Measurements from ENCODE around the gene LRRN2.
"Not testable (repeated sequence)": the region's sequence is repeated elsewhere in the genome, so short reads cannot be mapped to it uniquely, and the experiment has no call there.

Gene LRRN2

DNA sequence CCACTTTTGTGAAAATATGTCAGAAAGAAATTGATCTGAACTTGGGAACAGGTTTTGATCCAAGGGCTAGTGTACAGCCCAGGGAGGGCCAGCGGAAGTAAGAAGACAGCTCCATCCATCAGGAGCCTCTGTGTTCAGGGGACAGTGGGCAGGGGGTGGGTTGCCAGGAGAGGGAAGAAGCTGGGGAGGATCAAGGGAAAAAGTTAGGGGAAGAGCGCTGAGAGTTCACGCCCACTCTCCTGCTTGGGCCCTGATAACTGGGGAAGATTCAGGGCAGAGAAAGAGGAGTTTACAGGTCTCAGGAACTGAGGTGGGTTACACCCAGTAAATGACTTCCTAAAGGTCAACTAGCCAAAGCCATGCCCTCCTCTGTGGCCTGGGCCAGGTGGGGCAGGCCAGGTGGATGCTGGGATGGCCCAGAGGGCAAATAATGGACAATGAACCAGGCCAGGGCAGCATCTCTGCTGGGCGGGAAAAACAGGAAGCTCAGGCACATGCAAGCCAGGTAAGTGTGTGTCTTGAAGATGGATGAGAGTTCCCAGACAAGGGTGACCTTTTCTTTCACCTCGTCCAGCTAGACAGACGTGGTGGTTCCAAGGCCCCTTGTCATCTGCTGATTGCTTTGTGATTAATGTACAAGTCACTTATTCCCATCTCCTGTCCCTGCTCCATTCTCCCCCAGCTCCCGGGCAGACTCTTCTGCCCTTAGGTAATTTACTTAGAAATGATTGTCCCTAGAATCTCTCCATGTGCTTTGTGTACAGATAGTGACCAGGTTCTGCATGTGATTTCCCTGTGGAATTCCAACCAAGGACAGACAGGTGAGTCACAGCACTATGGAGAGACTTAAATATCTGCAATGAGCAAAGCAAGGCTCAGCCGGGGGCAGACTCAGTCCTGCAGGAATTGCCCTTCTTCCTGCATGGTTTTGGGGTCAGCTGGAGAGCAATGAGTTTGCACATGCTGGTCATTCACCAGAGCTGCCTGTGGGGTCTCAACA, 112.3 kb downstream of the LRRN2 start:
- no peak for DNase-seq

DNA sequence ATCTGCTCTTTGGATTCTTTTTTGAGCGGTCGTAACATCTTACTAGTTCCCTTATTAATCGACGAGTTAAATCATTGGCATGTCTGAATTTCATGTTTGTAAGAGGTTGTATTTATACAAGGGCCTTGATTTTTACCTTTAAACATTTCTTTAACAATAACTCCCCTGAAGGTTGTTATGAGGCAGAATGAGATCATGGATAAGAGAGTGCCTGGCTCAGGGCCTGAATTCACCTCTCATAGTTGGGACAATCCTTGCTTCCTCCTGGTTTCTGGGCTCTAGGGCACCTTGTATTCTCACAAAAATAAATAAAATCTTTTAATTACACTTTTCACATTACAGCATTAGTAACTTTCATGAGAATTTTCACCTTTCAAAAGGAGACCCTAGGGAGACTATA, 113.9 kb downstream of the LRRN2 start:
- no peak for DNase-seq

DNA sequence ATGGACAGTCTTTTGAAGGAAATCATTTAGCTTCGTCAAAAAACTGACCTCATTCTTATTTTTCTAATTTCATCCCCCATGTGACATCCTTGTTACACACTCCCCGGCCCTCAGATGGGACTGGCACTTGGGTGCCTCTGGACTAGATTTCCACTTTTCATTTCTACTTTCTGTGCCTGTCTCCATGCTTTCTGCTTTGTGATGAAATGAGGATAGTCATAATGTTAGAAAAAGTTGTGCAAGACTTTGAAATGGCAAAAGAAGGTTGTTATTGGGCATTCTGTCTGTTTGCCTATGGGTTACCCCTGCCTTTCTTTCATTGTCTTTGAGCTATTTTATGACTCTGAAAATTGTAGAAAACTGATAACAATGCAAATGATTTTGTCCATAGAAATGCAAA, 114.4 kb downstream of the LRRN2 start:
- no peak for DNase-seq

DNA sequence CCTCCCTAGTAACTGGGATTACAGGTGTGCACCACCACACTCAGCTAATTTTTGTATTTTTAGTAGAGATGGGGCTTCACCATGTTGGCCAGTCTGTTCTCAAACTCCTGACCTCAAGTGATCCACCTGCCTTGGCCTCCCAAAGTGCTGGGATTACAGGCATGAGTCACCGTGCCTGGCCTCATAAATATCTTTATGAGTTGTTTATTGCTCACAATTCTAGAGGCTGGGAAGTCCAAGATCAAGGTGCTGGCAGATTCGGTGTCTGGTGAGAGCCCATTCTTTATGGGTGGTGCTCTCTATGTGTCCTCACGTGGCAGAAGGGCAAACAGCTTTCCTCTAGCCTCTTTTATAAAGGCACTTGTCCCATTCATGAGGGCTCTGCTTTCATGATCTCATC, 115.5 kb downstream of the LRRN2 start:
- not testable (repeated sequence) for DNase-seq

DNA sequence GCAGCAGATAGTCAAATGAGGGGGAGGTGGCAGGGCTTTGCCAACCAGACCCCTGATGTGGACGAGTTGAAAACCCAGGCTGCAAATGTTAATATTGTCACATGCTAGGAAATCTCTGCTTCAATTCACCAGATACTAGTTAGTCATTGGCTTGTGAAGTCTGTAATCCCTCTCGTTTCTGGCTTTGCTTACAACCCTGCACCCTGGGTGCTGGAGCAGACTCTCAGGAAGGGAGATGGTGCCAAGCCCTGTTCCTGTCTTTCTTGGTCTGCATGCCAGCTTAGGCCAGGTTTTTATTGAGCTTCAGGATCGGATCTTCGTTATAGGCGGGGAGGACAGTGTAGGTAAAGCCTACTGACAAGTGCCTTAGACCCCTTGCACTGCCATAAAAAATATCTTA, 116.1 kb downstream of the LRRN2 start:
- DNase-seq, result no peak

DNA sequence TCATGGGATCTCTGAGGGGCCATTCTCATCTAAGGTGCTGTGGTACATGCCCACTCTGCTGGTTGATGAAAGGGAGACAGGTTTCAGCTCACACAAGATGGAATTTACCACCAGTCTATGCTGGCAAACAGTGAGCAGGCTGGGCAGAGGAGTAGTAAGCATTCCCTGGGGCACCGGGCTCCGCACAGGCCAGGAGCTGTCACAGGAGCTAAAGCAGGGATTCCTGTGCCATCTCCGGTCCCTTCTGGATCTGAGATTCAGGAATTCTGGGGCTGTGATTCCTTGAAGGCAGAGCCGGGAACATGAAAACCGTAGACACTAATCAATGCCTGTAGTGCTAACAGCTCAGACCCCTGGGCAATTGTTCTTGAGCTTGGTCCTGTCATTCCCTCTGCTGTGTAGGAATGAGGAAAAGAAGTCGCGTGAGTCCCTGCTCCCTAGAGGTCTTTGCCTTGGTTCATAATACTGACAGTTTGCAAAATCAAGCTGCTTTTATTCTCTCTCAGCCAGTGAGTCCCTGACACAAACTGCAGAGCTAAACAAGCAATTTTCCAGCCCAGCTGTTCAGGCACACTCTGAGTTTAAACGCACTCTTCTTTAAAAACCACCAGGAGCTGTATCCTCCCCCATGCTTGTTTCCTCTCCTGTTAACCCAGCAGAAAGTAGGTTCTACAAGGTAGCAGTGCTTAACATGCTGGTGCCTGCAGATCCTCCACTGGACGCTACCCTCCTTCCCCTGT, 116.8 kb downstream of the LRRN2 start:
- no peak for DNase-seq
